ENCODE measurements around the gene IDH3B.

IDH3B gene

GRCh38 chr20:2656471-2657117, 7.4 kb downstream of the IDH3B start:
- Histone ChIP-seq H3K9me3 (ENCODE audit: control insufficient read depth, insufficient read depth, low read length) (no peaks in the 10 kb centered on the region), H3K4me3 (ENCODE audit: low read depth, low read length) (no peak overlapping the region), H3K9ac (ENCODE audit: low read depth, low read length) (no peak overlapping the region), H3K36me3 (ENCODE audit: control insufficient read depth, insufficient read depth, low read length) (peaks cover 83% of the 10 kb centered on the region), H3K27me3 (ENCODE audit: control insufficient read depth, insufficient read depth, low read length) (no peaks in the 10 kb centered on the region), H3K4me1 (ENCODE audit: control insufficient read depth, insufficient read depth, low read length) (no peaks in the 10 kb centered on the region), H3K27ac (ENCODE audit: low read depth, low read length) (peak overlapping the region; percentile 5)

DNA sequence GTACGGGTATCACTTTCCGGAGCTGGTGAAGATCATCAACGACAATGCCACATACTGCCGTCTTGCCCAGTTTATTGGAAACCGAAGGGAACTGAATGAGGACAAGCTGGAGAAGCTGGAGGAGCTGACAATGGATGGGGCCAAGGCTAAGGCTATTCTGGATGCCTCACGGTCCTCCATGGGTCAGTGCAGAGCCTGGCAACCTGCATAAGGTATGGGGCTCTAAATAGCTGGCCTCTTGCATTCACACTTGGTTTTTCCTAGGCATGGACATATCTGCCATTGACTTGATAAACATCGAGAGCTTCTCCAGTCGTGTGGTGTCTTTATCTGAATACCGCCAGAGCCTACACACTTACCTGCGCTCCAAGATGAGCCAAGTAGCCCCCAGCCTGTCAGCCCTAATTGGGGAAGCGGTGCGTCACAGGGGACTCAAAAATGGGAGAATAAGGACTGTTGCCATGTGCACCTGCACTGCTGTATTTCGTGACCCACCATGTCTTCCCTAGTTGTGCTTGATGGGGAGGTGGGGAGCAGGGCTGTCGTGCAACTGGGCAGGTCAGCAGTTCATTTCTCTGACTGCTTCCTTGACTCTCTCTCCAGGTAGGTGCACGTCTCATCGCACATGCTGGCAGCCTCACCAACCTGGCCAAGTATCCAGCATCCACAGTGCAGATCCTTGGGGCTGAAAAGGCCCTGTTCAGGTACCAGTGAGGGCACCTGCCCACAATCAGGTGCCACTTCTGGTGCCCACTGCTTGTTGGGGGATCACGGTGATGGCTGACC, 8.5 kb downstream of the IDH3B start:
- H3K27ac ChIP-seq (ENCODE audit: low read depth, low read length): peak overlapping the region; percentile 5

DNA sequence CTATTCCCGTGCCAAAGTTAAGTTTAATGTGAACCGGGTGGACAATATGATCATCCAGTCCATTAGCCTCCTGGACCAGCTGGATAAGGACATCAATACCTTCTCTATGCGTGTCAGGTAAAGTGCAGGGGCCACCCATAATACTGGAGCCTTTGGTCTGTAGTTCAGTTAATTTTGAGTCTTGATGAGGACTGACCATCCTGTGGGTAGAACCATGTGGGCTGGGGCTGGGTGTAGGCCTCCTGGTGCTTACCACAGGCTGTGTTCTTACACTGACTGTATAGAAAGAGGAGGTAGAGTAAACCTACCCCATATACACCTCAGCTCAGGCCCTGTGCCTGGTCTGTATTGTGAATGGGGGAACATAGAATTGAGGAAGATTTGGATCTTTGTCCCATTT, 9.2 kb downstream of the IDH3B start:
- Histone ChIP-seq H3K9ac (ENCODE audit: low read depth, low read length) (no peak overlapping the region), H3K27me3 (ENCODE audit: control insufficient read depth, insufficient read depth, low read length) (no peaks in the 10 kb centered on the region), H3K27ac (ENCODE audit: low read depth, low read length) (no peak overlapping the region), H3K4me3 (ENCODE audit: low read depth, low read length) (0 out of 2 replicates have a peak overlapping the region, but pooled peaks have one; percentile 86), H3K36me3 (ENCODE audit: control insufficient read depth, insufficient read depth, low read length) (peaks cover 68% of the 10 kb centered on the region), H3K4me1 (ENCODE audit: control insufficient read depth, insufficient read depth, low read length) (peaks cover 4% of the 10 kb centered on the region; the same call in 1 of the 2 replicates), H3K9me3 (ENCODE audit: control insufficient read depth, insufficient read depth, low read length) (no peaks in the 10 kb centered on the region)

More for the DNA sequence above, 8.5 kb downstream of the IDH3B start:
- H3K9ac ChIP-seq (ENCODE audit: low read depth, low read length): no peak overlapping the region
- H3K36me3 ChIP-seq (ENCODE audit: control insufficient read depth, insufficient read depth, low read length): peaks cover 74% of the 10 kb centered on the region
- peaks cover 4% of the 10 kb centered on the region; the same call in 1 of the 2 replicates for H3K4me1 ChIP-seq (ENCODE audit: control insufficient read depth, insufficient read depth, low read length)
- H3K9me3 ChIP-seq (ENCODE audit: control insufficient read depth, insufficient read depth, low read length): no peaks in the 10 kb centered on the region
- no peak overlapping the region for H3K4me3 ChIP-seq (ENCODE audit: low read depth, low read length)
- no peaks in the 10 kb centered on the region for H3K27me3 ChIP-seq (ENCODE audit: control insufficient read depth, insufficient read depth, low read length)

- Histone ChIP-seq H3K27ac (ENCODE audit: low read depth, low read length) (no peak overlapping the region), H3K4me3 (ENCODE audit: low read depth, low read length) (peak overlapping the region; percentile 86), H3K36me3 (ENCODE audit: control insufficient read depth, insufficient read depth, low read length) (peaks cover 63% of the 10 kb centered on the region), H3K27me3 (ENCODE audit: control insufficient read depth, insufficient read depth, low read length) (no peaks in the 10 kb centered on the region), H3K9ac (ENCODE audit: low read depth, low read length) (peak overlapping the region; percentile 18; the same call in 1 of the 2 replicates), H3K4me1 (ENCODE audit: control insufficient read depth, insufficient read depth, low read length) (peaks cover 4% of the 10 kb centered on the region; the same call in 1 of the 2 replicates), H3K9me3 (ENCODE audit: control insufficient read depth, insufficient read depth, low read length) (no peaks in the 10 kb centered on the region)
These were observed 9.6 kb downstream of the IDH3B start for GRCh38 chr20:2654384-2654822.

GRCh38 chr20:2653556-2654383, 10.2 kb downstream of the IDH3B start:
- H3K27ac ChIP-seq (ENCODE audit: low read depth, low read length): no peak overlapping the region
- peak overlapping the region; percentile 97 for H3K9ac ChIP-seq (ENCODE audit: low read depth, low read length)
- peak overlapping the region; percentile 86 for H3K4me3 ChIP-seq (ENCODE audit: low read depth, low read length)
- H3K4me1 ChIP-seq (ENCODE audit: control insufficient read depth, insufficient read depth, low read length): peaks cover 4% of the 10 kb centered on the region; the same call in 1 of the 2 replicates
- peaks cover 57% of the 10 kb centered on the region for H3K36me3 ChIP-seq (ENCODE audit: control insufficient read depth, insufficient read depth, low read length)
- H3K27me3 ChIP-seq (ENCODE audit: control insufficient read depth, insufficient read depth, low read length): no peaks in the 10 kb centered on the region
- no peaks in the 10 kb centered on the region for H3K9me3 ChIP-seq (ENCODE audit: control insufficient read depth, insufficient read depth, low read length)

DNA sequence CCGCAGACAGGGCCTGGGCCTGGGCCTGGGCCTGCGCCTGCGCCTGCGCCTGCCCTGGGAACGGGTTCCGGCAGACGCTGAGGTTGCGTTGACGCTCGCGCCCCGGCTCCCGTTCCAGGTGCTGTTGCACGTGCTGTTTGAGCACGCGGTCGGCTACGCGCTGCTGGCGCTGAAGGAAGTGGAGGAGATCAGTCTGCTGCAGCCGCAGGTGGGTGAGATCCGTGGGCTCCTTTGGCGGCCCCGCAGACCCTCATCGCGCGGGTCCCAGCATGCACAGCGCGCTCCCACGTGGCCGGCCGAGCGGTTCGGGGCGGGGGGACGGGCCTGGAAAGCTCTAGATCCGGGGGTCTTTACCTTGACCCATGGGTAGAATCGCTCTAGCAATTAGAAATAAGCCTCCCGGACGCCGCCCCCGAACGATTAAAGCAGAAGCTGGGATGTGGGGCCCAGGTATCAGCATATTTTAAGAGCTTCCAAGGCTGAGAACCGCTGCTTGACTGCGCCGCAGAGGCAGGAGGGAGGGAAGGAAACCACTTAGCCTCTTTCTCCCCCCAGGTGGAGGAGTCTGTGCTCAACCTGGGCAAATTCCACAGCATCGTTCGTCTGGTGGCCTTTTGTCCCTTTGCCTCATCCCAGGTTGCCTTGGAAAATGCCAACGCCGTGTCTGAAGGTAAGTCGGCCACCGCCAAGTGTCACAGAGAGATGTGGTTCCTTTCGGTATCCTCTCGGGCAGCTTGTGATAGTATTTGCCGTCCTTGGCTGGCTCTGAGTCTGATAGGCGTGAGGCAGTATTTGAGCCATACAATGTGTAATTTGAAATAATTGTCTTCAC, 11.1 kb downstream of the IDH3B start:
- no peaks in the 10 kb centered on the region for H3K27me3 ChIP-seq (ENCODE audit: control insufficient read depth, insufficient read depth, low read length)
- no peaks in the 10 kb centered on the region for H3K9me3 ChIP-seq (ENCODE audit: control insufficient read depth, insufficient read depth, low read length)
- H3K4me3 ChIP-seq (ENCODE audit: low read depth, low read length): peak overlapping the region; percentile 86
- H3K9ac ChIP-seq (ENCODE audit: low read depth, low read length): peak overlapping the region; percentile 97
- H3K4me1 ChIP-seq (ENCODE audit: control insufficient read depth, insufficient read depth, low read length): peaks cover 4% of the 10 kb centered on the region; the same call in 1 of the 2 replicates
- H3K36me3 ChIP-seq (ENCODE audit: control insufficient read depth, insufficient read depth, low read length): peaks cover 49% of the 10 kb centered on the region
- peak overlapping the region; percentile 82 for H3K27ac ChIP-seq (ENCODE audit: low read depth, low read length)

GRCh38 chr20:2651772-2652723, 12.0 kb downstream of the IDH3B start, which contains the start of gene NOP56:
TSS of gene NOP56 (plus strand) at chr20:2652632. CDS start at chr20:2652661, 29 bp downstream.
- no peaks in the 10 kb centered on the region for H3K27me3 ChIP-seq (ENCODE audit: control insufficient read depth, insufficient read depth, low read length)
- H3K4me1 ChIP-seq (ENCODE audit: control insufficient read depth, insufficient read depth, low read length): peaks cover 4% of the 10 kb centered on the region; the same call in 1 of the 2 replicates
- peak within 1 kb of the TSS; percentile 97 for H3K9ac ChIP-seq (ENCODE audit: low read depth, low read length)
- H3K27ac ChIP-seq (ENCODE audit: low read depth, low read length): peak within 1 kb of the TSS; percentile 94
- no peaks in the 10 kb centered on the region for H3K9me3 ChIP-seq (ENCODE audit: control insufficient read depth, insufficient read depth, low read length)
- peaks cover 40% of the 10 kb centered on the region for H3K36me3 ChIP-seq (ENCODE audit: control insufficient read depth, insufficient read depth, low read length)
- H3K4me3 ChIP-seq (ENCODE audit: low read depth, low read length): peak within 1 kb of the TSS; percentile 86

DNA sequence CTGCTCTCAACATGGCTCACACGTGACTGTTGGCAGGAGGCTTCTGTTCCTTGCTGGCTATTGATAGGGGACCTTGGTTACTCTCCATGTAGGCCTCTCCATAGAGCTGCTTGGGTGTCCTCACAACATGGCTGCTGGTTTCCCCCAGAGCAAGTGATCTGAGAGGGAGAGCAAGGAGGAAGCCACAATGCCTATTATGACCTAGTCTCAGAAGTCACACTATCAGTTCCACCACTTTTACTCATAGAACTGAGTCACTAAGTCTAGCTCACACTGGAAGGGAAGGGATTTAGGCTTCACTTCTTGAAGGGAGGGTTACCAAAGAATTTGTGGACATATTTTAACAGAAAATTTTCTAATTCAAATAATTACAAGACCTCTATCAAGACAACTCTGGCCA, 20.3 kb downstream of the IDH3B start:
- Histone ChIP-seq H3K27ac (ENCODE audit: low read depth, low read length) (no peak overlapping the region), H3K9ac (ENCODE audit: low read depth, low read length) (no peak overlapping the region), H3K36me3 (ENCODE audit: control insufficient read depth, insufficient read depth, low read length) (no peaks in the 10 kb centered on the region), H3K27me3 (ENCODE audit: control insufficient read depth, insufficient read depth, low read length) (no peaks in the 10 kb centered on the region), H3K4me1 (ENCODE audit: control insufficient read depth, insufficient read depth, low read length) (no peaks in the 10 kb centered on the region), H3K9me3 (ENCODE audit: control insufficient read depth, insufficient read depth, low read length) (no peaks in the 10 kb centered on the region), H3K4me3 (ENCODE audit: low read depth, low read length) (no peak overlapping the region)

DNA sequence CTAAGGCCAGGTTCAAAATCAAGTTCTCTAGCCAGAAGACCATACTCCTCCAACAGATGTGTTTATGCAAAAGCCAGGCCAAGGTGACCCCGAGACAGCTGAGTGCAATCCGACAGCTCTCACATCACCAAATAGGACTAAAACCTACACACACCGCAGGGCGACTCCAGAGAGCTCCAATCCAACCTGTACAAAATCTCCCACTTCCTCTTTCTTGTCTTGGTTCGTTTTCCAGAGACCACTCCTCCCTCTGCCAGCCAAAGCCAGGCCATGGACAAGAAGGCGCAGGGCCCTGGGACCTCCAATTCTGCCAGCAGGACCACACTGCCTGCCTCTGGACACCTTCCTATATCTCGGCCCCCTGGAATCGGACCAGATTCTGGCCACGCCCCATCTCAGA, 23.1 kb downstream of the IDH3B start:
- Histone ChIP-seq H3K4me1 (ENCODE audit: control insufficient read depth, insufficient read depth, low read length) (no peaks in the 10 kb centered on the region), H3K36me3 (ENCODE audit: control insufficient read depth, insufficient read depth, low read length) (no peaks in the 10 kb centered on the region), H3K9me3 (ENCODE audit: control insufficient read depth, insufficient read depth, low read length) (no peaks in the 10 kb centered on the region), H3K27ac (ENCODE audit: low read depth, low read length) (no peak overlapping the region), H3K27me3 (ENCODE audit: control insufficient read depth, insufficient read depth, low read length) (no peaks in the 10 kb centered on the region; the same call in 1 of the 2 replicates), H3K4me3 (ENCODE audit: low read depth, low read length) (no peak overlapping the region), H3K9ac (ENCODE audit: low read depth, low read length) (no peak overlapping the region)
